Liver (tissue), 9 donors: Measurements from ENCODE around the gene ZNF618. TPM values are rescaled to one million over a fixed set of nuclear protein-coding genes. Genes with fewer than 3 reads are reported as not detected.

Experiments
- DNase-seq: peaks from one replicate; pipeline ENCODE4 v3.0.0-alpha.2; 2017; ENCODE audit warnings: low spot score
- H3K27ac ChIP-seq, 2 donors: one replicate each; pipeline ENCODE4 v1.7.0; 2013; ENCODE audit warnings: inconsistent platforms in 2 of 2, low read length in 2 of 2, control low read depth in 1 of 2, low read depth in 1 of 2, mild to moderate bottlenecking in 1 of 2
- H3K27me3 ChIP-seq, 4 donors: one replicate each; pipeline versions ENCODE4 v1.6.1 to v1.7.0; 2013; ENCODE audit warnings: low read length in 3 of 4, inconsistent platforms in 1 of 4, mild to moderate bottlenecking in 1 of 4, moderate library complexity in 1 of 4; ENCODE audit not compliant: control insufficient read depth in 4 of 4, insufficient read depth in 4 of 4
- H3K36me3 ChIP-seq, 4 donors: one replicate each; pipeline versions ENCODE4 v1.6.1 to v1.7.0; 2013; ENCODE audit warnings: low read length in 3 of 4, mild to moderate bottlenecking in 3 of 4, low read depth in 1 of 4, moderate library complexity in 1 of 4; ENCODE audit not compliant: control insufficient read depth in 4 of 4, insufficient read depth in 3 of 4
- H3K4me1 ChIP-seq, 4 donors: one replicate each; pipeline versions ENCODE4 v1.6.1 to v1.7.0; 2013; ENCODE audit warnings: low read length in 3 of 4, mild to moderate bottlenecking in 3 of 4, moderate library complexity in 1 of 4; ENCODE audit not compliant: control insufficient read depth in 4 of 4, insufficient read depth in 4 of 4
- H3K4me3 ChIP-seq, 3 donors: one replicate each; pipeline versions ENCODE4 v1.6.1 to v1.7.0; 2013; ENCODE audit warnings: low read length in 3 of 3, control low read depth in 1 of 3, low read depth in 1 of 3, mild to moderate bottlenecking in 1 of 3
- H3K9ac ChIP-seq, 2 donors: one replicate each; pipeline ENCODE4 v1.7.0; 2013; ENCODE audit warnings: low read length in 2 of 2, mild to moderate bottlenecking in 2 of 2, moderate library complexity in 2 of 2, control low read depth in 1 of 2, low read depth in 1 of 2
- H3K9me3 ChIP-seq, 4 donors: one replicate each; pipeline versions ENCODE4 v1.6.1 to v1.7.0; 2013; ENCODE audit warnings: low read length in 3 of 4; ENCODE audit not compliant: control insufficient read depth in 4 of 4
- ATF3 ChIP-seq: IDR thresholded peaks from 2 replicates; pipeline ENCODE4 v1.6.1; 2016; ENCODE audit warnings: antibody characterized with exemption
- FOXA1 ChIP-seq: IDR thresholded peaks from 2 replicates; pipeline ENCODE4 v1.6.1; 2016; ENCODE audit warnings: antibody characterized with exemption
- FOXA2 ChIP-seq: IDR thresholded peaks from 2 replicates; pipeline ENCODE4 v1.6.1; 2016; ENCODE audit warnings: antibody characterized with exemption
- GABPA ChIP-seq, 2 donors: IDR thresholded peaks in 1 of 2; conservative IDR thresholded peaks in 1 of 2; 2 replicates each; pipeline ENCODE4 v1.6.1; 2016; ENCODE audit warnings: antibody characterized with exemption in 2 of 2, mild to moderate bottlenecking in 1 of 2, moderate library complexity in 1 of 2
- HNF4A ChIP-seq, 2 donors: conservative IDR thresholded peaks; 2 replicates each; pipeline ENCODE4 v1.6.1; 2016; ENCODE audit warnings: antibody characterized with exemption in 2 of 2, mild to moderate bottlenecking in 2 of 2
- JUND ChIP-seq, 2 donors: IDR thresholded peaks; 2 replicates each; pipeline ENCODE4 v1.6.1; 2016; ENCODE audit warnings: antibody characterized with exemption in 2 of 2
- MAX ChIP-seq: IDR thresholded peaks from 2 replicates; pipeline ENCODE4 v1.6.1; 2016; ENCODE audit warnings: antibody characterized with exemption
- REST ChIP-seq: IDR thresholded peaks from 2 replicates; pipeline ENCODE4 v1.6.1; 2016; ENCODE audit warnings: antibody characterized with exemption, mild to moderate bottlenecking
- YY1 ChIP-seq: IDR thresholded peaks from 2 replicates; pipeline ENCODE4 v1.6.1; 2016; ENCODE audit warnings: antibody characterized with exemption, mild to moderate bottlenecking
- ZBTB33 ChIP-seq: IDR thresholded peaks from 2 replicates; pipeline ENCODE4 v1.6.1; 2016; ENCODE audit warnings: antibody characterized with exemption
- WGBS: extraction: QIAGEN DNeasy Blood & Tissue Kit; methylation state at CpG from one replicate; pipeline ENCODE4 v1.1.7; 2013; 5-methylcytosine and 5-hydroxymethylcytosine counted together
- polyA plus RNA-seq, 2 donors: library from polyadenylated mRNA; stranded (reverse) in 1 of 2; unstranded in 1 of 2; fragments of 200-250 nt in 1 of 2; fragments of >200 nt in 1 of 2; fragmentation: Nextera tagmentation in 1 of 2; extraction: Ambion mirVana in 1 of 2; gene quantifications; one replicate each; pipeline versions ENCODE4 v1.2.1 to v1.2.3, GENCODE V29; 2013 to 2015
- total RNA-seq, 2 donors: library from RNA; depleted of rRNA; stranded (reverse); fragments of >200 nt; gene quantifications; one replicate each; pipeline ENCODE4 v1.2.3, GENCODE V29; 2014
- donor health status: healthy.
- donor health status: healthy.
- donor health status: healthy.
- donor health status: healthy.
- donor health status: healthy.

The ZNF618 gene
- total and polyA plus RNA-seq, 4 donors: 2.2 to 6.5 (median 3.7) TPM

- no peak for DNase-seq
- H3K27ac ChIP-seq: peak overlapping the region; percentile 69 to 73
- H3K9ac ChIP-seq: no peak overlapping the region
- H3K36me3 ChIP-seq: no peaks in the 10 kb centered on the region
- peak; percentile 2 for TF ChIP-seq YY1
- TF ChIP-seq ZBTB33: no peak
- no peaks in the 10 kb centered on the region for H3K9me3 ChIP-seq
- 83% methylated on average over 8 of the region's 8 CpGs for WGBS
- H3K4me1 ChIP-seq: peaks cover 9 to 45% (median 23%) of the 10 kb centered on the region in 4 donors
- H3K27me3 ChIP-seq: no peaks in the 10 kb centered on the region
- H3K4me3 ChIP-seq: no peak overlapping the region
Measured at GRCh38 chr9:113885183-113886025, 9.3 kb downstream of the ZNF618 start.

- no peaks in the 10 kb centered on the region for H3K9me3 ChIP-seq
- DNase-seq: no peak
- peak overlapping the region; percentile 3 to 32 (median 4) for H3K4me3 ChIP-seq
- H3K27me3 ChIP-seq: no peaks in the 10 kb centered on the region
- TF ChIP-seq GABPA (IDR thresholded peaks at IDR 0.05 in 1 of 2, conservative IDR thresholded peaks at IDR 0.05 in 1 of 2) (no peak), HNF4A (conservative IDR thresholded peaks at IDR 0.05) (peak in 1 of 2 donors; percentile 25)
- H3K27ac ChIP-seq: peak overlapping the region; percentile 69 to 73
- peaks cover 9 to 45% (median 23%) of the 10 kb centered on the region in 4 donors for H3K4me1 ChIP-seq
- peaks cover 0 to 1% (median 0%) of the 10 kb centered on the region in 4 donors for H3K36me3 ChIP-seq
- WGBS: 11% methylated on average over 1 of the region's 1 CpG
- peak overlapping the region; percentile 8 to 55 for H3K9ac ChIP-seq
Measured at GRCh38 chr9:113886026-113886369, 9.9 kb downstream of the ZNF618 start.

GRCh38 chr9:113886466-113886865, 10.4 kb downstream of the ZNF618 start:
- Histone ChIP-seq H3K27me3 (no peaks in the 10 kb centered on the region), H3K4me1 (peaks cover 8 to 45% (median 23%) of the 10 kb centered on the region in 4 donors), H3K9me3 (no peaks in the 10 kb centered on the region), H3K9ac (peak overlapping the region; percentile 8 to 55), H3K27ac (peak overlapping the region; percentile 69 to 73), H3K36me3 (peaks cover 0 to 1% (median 0%) of the 10 kb centered on the region in 4 donors), H3K4me3 (peak overlapping the region in 2 of 3 donors; percentile 3 to 32)
- 0% methylated on average over 1 of the region's 1 CpG for WGBS
- no peak for DNase-seq
- TF ChIP-seq FOXA1 (no peak), HNF4A (conservative IDR thresholded peaks at IDR 0.05) (no peak), JUND (IDR thresholded peaks at IDR 0.05) (no peak), ATF3 (no peak), REST (no peak), FOXA2 (no peak), MAX (no peak), GABPA (IDR thresholded peaks at IDR 0.05 in 1 of 2, conservative IDR thresholded peaks at IDR 0.05 in 1 of 2) (no peak), YY1 (no peak), ZBTB33 (no peak)
